ENCODE results near the gene MRPL42. TPM values are rescaled to one million over a fixed set of nuclear protein-coding genes. Genes with fewer than 3 reads are reported as not detected.

The MRPL42 gene
- total RNA-seq, 2 donors from 2014 or later, result 91.1 to 131 TPM

DNA sequence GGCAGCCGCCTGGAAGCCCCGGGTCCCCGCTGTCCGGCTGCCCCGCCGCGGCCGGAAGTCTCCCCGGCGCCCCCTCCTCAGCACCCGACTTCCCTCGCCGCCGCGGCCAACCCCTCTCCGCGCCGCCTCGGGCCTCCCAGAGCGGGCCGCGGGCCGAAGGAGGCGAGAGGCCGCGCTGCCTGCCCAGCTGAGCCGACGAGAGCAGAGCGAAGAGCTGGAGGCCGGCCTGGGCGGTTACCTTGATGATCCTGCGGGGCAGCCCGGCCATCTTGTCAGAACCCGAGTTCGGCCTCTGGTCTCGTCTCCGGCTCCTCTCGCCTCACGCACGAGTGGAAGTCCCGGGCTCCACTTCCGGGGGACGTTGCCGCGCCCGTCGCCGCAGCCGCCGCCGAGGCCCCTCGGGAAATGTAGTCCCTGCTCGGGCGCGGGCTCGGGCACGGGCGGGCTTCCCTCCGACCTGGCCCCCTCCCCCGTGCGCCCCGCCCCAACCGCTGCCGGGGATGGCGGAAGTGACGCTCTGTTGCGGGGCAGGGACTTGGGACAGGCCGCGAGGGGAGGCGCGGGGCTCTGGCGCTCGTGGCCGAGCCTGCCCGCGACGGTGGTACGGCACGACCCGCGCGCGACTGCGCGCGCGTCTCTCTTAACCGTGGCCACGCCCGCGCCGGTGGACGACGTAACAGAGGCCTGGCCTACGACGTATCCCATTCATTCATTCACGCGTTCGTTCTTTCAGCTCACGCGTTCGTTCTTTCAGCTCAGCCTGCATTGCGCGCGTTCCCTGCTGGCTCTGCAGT lies 25.5 kb upstream of the MRPL42 start, which contains the start of gene UBE2N:
Gene UBE2N, minus strand, starts transcription at position 331 of the 794 bp plus-strand sequence. Its CDS starts 63 bp downstream, at position 268.
- Histone ChIP-seq H3K9me3 (ENCODE audit: control insufficient read depth, low read length) (no peaks in the 10 kb centered on the region), H3K36me3 (ENCODE audit: control insufficient read depth, insufficient read depth, low read length) (no peaks in the 10 kb centered on the region), H3K4me1 (ENCODE audit: control insufficient read depth, insufficient read depth, low read length) (peaks cover 6% of the 10 kb centered on the region), H3K4me3 (ENCODE audit: low read length) (peak within 1 kb of the TSS; percentile 88), H3K27ac (ENCODE audit: low read depth, low read length) (peak within 1 kb of the TSS; percentile 91), H3K27me3 (ENCODE audit: control insufficient read depth, insufficient read depth, low read length, poor library complexity, severe bottlenecking) (no peaks in the 10 kb centered on the region), H3K9ac (ENCODE audit: extremely low read depth, low read length, poor library complexity, severe bottlenecking) (peak within 1 kb of the TSS; percentile 83)
- Mint-ChIP-seq H3K36me3 (ENCODE audit: low read depth) (no peaks in the 10 kb centered on the region), H3K4me3 (peak within 1 kb of the TSS; percentile 83), H3K4me1 (peaks cover 37% of the 10 kb centered on the region), H3K27me3 (ENCODE audit: insufficient read depth) (no peaks in the 10 kb centered on the region), H3K27ac (peak within 1 kb of the TSS; percentile 97), H3K9me3 (no peaks in the 10 kb centered on the region)
- peak; percentile 100 for DNase-seq
- 0% methylated on average over 47 to 105 of the region's 105 CpGs for WGBS, 2 experiments (ENCODE audit: insufficient coverage in 1 of 2, insufficient read length in 1 of 2)
- TF ChIP-seq, protein P1, sequence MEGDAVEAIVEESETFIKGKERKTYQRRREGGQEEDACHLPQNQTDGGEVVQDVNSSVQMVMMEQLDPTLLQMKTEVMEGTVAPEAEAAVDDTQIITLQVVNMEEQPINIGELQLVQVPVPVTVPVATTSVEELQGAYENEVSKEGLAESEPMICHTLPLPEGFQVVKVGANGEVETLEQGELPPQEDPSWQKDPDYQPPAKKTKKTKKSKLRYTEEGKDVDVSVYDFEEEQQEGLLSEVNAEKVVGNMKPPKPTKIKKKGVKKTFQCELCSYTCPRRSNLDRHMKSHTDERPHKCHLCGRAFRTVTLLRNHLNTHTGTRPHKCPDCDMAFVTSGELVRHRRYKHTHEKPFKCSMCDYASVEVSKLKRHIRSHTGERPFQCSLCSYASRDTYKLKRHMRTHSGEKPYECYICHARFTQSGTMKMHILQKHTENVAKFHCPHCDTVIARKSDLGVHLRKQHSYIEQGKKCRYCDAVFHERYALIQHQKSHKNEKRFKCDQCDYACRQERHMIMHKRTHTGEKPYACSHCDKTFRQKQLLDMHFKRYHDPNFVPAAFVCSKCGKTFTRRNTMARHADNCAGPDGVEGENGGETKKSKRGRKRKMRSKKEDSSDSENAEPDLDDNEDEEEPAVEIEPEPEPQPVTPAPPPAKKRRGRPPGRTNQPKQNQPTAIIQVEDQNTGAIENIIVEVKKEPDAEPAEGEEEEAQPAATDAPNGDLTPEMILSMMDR (conservative IDR thresholded peaks at IDR 0.05), result peak; percentile 16

DNA sequence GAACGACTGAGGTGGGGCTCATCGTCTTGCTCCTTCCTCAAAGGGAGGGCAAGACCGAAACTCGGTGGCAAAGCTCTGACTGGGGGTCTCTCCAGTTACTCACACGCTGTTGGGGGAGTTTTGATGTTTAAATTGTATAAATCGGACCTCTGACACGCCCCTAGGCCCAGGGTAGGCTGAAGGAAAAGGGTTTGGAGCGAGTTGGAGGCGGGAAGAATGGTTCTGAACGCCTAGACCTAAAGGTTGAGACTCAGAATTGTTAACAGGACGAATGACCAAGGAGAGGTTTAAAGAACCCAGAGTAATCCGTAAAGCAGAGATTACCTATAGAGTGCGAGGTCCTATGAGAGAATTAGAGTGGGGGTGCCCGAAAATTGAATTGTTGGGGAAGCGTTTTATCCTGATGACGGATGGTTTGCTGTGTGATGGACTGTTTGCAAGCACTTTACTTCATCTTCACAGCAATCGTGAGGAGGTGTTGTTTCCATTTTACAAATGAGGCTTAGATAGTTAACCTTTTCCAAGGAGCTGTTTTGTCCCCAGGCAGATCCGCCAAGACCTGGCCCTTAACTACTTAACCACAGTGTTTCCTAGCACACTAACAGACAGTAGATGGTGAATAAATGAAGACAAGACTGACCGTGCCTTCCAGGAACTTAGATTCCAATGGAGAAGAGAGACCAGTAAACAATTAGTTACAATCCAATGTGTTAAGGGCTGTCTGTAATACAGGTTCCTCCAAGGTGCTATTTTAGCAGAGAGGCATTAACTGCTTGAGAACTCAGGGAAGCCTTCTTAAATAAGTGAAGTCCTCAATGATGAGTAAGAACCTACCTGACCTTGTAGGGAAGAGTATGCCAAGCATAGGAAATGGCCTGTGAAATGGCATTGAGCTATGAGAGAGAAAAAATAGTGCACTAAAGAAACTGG lies 24.6 kb upstream of the MRPL42 start:
- H3K9me3 Mint-ChIP-seq, result no peaks in the 10 kb centered on the region
- Histone ChIP-seq H3K27me3 (ENCODE audit: control insufficient read depth, insufficient read depth, low read length, poor library complexity, severe bottlenecking) (no peaks in the 10 kb centered on the region), H3K4me3 (ENCODE audit: low read length) (peak overlapping the region; percentile 88), H3K27ac (ENCODE audit: low read depth, low read length) (peak overlapping the region; percentile 91), H3K9ac (ENCODE audit: extremely low read depth, low read length, poor library complexity, severe bottlenecking) (peak overlapping the region; percentile 83), H3K9me3 (ENCODE audit: control insufficient read depth, low read length) (no peaks in the 10 kb centered on the region), H3K4me1 (ENCODE audit: control insufficient read depth, insufficient read depth, low read length) (peaks cover 6% of the 10 kb centered on the region), H3K36me3 (ENCODE audit: control insufficient read depth, insufficient read depth, low read length) (no peaks in the 10 kb centered on the region)
- H3K4me1 Mint-ChIP-seq, result peaks cover 32% of the 10 kb centered on the region
- H3K27ac Mint-ChIP-seq, result peak overlapping the region; percentile 97
- 8 to 14% methylated on average over 12 to 19 of the region's 19 CpGs for WGBS, 2 experiments (ENCODE audit: insufficient coverage in 1 of 2, insufficient read length in 1 of 2)
- no peaks in the 10 kb centered on the region for H3K27me3 Mint-ChIP-seq (ENCODE audit: insufficient read depth)
- H3K36me3 Mint-ChIP-seq (ENCODE audit: low read depth), result no peaks in the 10 kb centered on the region
- DNase-seq, result peak; percentile 65
- H3K4me3 Mint-ChIP-seq, result peak overlapping the region; percentile 83
- TF ChIP-seq, protein P1 (conservative IDR thresholded peaks at IDR 0.05), result no peak

DNA sequence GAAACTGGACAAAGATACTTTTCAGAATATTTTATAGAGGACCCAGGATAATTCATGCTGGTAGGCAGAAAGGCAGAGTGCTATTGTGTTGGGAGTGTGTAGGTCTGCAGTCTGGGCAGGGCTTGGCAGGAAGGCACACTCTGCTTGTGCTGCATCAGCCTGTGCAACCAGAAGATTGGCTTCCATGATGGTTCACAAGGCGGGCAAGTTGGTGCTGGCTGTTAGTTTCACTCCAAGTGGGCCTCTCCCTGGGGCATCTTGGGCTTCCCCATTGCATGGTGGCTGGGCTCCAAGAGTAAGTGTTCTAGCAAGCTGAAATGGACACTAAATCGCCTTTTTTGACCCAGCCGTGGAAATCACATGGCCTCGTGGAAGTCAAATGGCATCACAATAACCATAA lies 23.7 kb upstream of the MRPL42 start:
- Histone ChIP-seq H3K27me3 (ENCODE audit: control insufficient read depth, insufficient read depth, low read length, poor library complexity, severe bottlenecking) (no peaks in the 10 kb centered on the region), H3K9ac (ENCODE audit: extremely low read depth, low read length, poor library complexity, severe bottlenecking) (no peak overlapping the region), H3K4me1 (ENCODE audit: control insufficient read depth, insufficient read depth, low read length) (peaks cover 4% of the 10 kb centered on the region), H3K9me3 (ENCODE audit: control insufficient read depth, low read length) (no peaks in the 10 kb centered on the region), H3K27ac (ENCODE audit: low read depth, low read length) (no peak overlapping the region), H3K4me3 (ENCODE audit: low read length) (peak overlapping the region; percentile 88), H3K36me3 (ENCODE audit: control insufficient read depth, insufficient read depth, low read length) (no peaks in the 10 kb centered on the region)
- 96 to 100% methylated on average over 3 to 4 of the region's 4 CpGs for WGBS, 2 experiments (ENCODE audit: insufficient coverage in 1 of 2, insufficient read length in 1 of 2)
- Mint-ChIP-seq H3K27ac (no peak overlapping the region), H3K4me3 (peak overlapping the region; percentile 83), H3K4me1 (peaks cover 24% of the 10 kb centered on the region), H3K36me3 (ENCODE audit: low read depth) (no peaks in the 10 kb centered on the region), H3K9me3 (no peaks in the 10 kb centered on the region), H3K27me3 (ENCODE audit: insufficient read depth) (no peaks in the 10 kb centered on the region)
- TF ChIP-seq, protein P1 (conservative IDR thresholded peaks at IDR 0.05), result no peak
- DNase-seq, result no peak
